GM20000 (cell line): Measurements from ENCODE around the gene METTL16.

Experiments used
- DNase-seq: peaks from one replicate; pipeline ENCODE4 v3.0.0; 2012; ENCODE audit warnings: low spot score
- CTCF ChIP-seq: IDR thresholded peaks from 2 replicates; pipeline ENCODE4 v1.5.1; 2012; ENCODE audit warnings: mild to moderate bottlenecking, control low read depth; ENCODE audit errors: extremely low read depth, missing control alignments

The METTL16 gene

GRCh38 chr17:2386400-2387085 lies 125.1 kb downstream of the METTL16 start:
- TF ChIP-seq CTCF = no peak
- no peak for DNase-seq

- no peak for DNase-seq
- TF ChIP-seq CTCF = no peak
Observed at GRCh38 chr17:2385240-2386210, 126.2 kb downstream of the METTL16 start.

- no peak for TF ChIP-seq CTCF
- no peak for DNase-seq
Observed at GRCh38 chr17:2384439-2385127, 127.1 kb downstream of the METTL16 start.

- DNase-seq = no peak
- no peak for TF ChIP-seq CTCF
Observed at GRCh38 chr17:2383628-2384167, 128.0 kb downstream of the METTL16 start.

GRCh38 chr17:2380950-2381649 lies 130.6 kb downstream of the METTL16 start:
- no peak for DNase-seq
- TF ChIP-seq CTCF = no peak

- no peak for DNase-seq
- no peak for TF ChIP-seq CTCF
Observed at GRCh38 chr17:2380226-2380922, 131.3 kb downstream of the METTL16 start.
